ENCODE data around the gene TMEM187.

DNA sequence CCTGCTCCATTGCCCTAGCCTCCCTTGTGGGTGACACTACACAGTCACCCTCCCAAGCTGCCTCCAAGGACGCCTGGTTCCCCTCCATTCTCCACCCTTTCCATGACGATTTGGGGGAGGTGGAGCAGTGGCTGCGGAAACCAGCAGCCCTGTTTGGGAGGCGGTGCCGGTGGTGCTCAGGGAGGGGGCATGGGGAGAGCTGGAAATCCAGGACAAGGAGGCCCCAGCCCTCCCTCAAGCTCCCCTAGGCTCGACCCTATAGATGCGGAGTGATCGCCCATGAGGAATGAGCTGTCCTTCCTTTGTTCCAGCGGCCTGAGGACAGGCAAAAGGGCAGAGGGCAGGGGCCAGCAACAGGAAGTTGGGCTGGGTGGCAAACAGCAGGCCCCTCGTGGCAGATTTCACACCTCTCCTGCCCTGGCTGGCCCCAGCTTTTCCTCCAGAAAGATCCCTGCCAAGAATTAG is 24.5 kb upstream of the TMEM187 start:
- TF ChIP-seq CREB1 (IDR thresholded peaks at IDR 0.05; ENCODE audit: low read depth) (no peak), REST (IDR thresholded peaks at IDR 0.05; ENCODE audit: low read depth) (no peak), EGR1 (IDR thresholded peaks at IDR 0.05) (no peak), TAF1 (IDR thresholded peaks at IDR 0.05; ENCODE audit: low read depth) (no peak), MAX (IDR thresholded peaks at IDR 0.05) (no peak), ZBTB7A (IDR thresholded peaks at IDR 0.05; ENCODE audit: low read depth) (no peak), FOXM1 (IDR thresholded peaks at IDR 0.05; ENCODE audit: borderline replicate concordance, low read depth) (no peak), YY1 (IDR thresholded peaks at IDR 0.05; ENCODE audit: low read depth) (no peak), CEBPB (IDR thresholded peaks at IDR 0.05) (no peak), RAD21 (IDR thresholded peaks at IDR 0.05; ENCODE audit: low read depth) (no peak)
